Measurements from ENCODE around the gene ZG16.
"Not testable (repeated sequence)": the region's sequence is repeated elsewhere in the genome, so short reads cannot be mapped to it uniquely, and the experiment has no call there.

ZG16 gene

DNA sequence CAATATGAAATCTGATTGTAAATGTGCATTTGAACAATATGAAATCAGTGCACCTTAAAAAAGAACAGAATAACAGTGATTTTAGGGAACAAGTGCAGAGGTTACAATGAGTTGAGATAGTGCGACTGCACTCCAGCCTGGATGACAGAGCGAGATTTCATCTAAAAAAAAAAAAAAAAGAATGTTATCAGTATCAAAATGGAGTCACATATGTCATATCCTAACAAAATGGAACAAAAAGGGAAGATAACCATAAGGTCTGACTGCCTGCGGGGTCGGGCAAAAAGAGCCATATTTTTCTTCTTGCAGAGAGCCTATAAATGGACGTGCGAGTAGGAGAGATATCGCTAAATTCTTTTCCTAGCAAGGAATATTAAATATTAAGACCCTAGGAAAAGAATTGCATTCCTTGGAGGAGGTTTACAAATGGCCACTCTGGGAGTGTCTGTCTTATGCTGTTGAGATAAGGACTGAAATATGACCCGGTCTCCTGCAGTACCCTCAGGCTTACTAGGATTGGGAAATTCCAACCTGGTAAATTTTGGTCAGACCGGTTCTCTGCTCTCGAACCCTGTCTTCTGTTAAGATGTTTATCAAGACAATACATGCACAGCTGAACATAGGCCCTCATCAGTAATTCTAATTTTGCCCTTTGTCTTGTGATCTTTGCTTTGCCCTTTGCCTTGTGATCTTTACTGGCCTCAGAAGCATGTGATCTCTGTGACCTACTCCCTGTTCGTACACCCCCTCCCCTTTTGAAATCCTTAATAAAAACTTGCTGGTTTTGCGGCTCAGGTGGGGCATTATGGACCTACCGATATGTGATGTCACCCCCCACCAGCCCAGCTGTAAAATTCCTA, 5.3 kb downstream of the ZG16 start:
- not testable (repeated sequence) for DNase-seq (ENCODE audit: extremely low read depth in 1 of 2, low read depth in 1 of 2)

DNA sequence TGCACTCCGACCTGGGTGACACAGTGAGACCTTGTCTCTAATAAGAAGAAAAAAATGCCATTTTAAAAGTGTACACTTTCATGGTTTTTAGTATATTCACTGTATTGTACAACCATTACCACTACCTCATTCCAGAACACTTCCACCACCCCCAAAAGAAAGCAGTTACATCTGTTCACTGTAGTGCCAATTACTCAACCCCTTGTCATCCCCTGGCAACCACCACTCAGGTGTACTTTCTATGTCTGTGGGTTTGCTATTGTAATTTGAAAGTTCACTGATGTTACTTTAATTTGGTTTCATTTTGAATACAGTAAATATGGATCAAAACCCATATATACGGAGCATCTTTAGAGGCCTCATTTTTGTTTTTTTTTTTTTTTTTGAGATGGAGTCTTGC, 6.1 kb downstream of the ZG16 start:
- no peak for DNase-seq (ENCODE audit: extremely low read depth in 1 of 2, low read depth in 1 of 2)

DNA sequence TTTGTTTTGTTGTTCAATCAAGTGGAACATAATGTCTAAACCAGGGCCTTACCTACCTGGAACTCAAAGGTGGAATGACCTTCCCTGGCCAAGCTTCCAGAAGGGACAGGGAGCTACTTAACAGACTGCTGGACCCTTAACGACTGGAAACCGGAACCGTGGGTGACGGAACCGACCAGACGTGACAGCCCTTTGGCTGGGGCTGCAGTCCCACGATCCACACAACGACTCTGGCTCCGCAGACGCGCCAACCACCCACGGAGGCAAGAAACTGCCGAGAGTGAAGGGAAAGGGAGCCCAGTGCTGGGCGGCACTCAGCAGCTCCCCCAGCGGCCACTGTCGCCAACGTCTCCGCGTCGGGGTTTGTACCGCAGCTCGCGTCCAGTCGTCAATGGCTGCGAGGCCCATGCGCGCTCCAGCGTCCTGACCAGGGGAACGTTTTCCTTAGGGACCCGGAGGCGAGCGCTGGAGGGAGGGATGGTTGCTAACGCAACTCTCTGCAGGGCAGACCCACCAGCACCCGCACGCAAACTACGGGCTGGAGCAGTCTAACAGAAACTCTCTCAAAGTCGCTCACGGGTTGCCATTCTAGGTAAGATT, 6.9 kb downstream of the ZG16 start:
- peak; percentile 37 to 50 for DNase-seq (ENCODE audit: extremely low read depth in 1 of 2, low read depth in 1 of 2)

DNA sequence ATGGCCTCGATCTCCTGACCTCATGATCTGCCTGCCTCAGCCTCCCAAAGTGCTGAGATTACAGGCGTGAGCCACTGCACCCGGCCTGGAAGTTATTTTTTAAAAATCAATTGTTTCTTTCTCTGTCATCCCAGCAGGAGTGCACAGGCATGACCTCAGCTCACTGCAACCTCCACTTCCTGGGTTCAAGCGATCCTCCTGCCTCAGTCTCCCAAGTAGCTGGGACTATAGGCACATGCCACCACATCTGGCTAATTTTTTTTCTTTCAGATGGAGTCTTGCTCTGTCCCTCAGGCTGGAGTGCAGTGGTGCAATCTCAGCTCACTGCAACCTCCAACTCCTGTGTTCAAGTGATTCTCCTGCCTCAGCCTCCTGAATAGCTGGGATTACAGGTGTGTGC, 9.1 kb downstream of the ZG16 start:
- DNase-seq (ENCODE audit: extremely low read depth in 1 of 2, low read depth in 1 of 2) = not testable (repeated sequence)

DNA sequence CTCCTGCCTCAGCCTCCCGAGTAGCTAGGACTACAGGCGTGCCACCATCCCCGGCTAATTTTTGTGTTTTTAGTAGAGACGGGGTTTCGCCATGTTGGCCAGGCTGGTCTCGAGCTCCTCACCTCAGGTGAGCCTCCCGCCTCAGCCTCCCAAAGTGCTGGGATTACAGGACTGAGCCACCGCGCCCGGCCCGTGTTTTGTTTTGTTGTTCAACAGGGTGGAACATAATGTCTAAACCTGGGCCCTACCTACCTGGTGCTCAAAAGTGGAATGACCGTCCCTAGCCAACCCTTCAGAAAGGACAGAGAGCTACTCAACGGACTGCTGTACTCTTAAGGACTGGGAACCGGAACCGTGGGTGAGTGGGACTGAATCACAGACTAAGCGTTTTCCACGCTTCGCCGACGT, 11.7 kb downstream of the ZG16 start:
- no peak for DNase-seq (ENCODE audit: extremely low read depth in 1 of 2, low read depth in 1 of 2)

DNA sequence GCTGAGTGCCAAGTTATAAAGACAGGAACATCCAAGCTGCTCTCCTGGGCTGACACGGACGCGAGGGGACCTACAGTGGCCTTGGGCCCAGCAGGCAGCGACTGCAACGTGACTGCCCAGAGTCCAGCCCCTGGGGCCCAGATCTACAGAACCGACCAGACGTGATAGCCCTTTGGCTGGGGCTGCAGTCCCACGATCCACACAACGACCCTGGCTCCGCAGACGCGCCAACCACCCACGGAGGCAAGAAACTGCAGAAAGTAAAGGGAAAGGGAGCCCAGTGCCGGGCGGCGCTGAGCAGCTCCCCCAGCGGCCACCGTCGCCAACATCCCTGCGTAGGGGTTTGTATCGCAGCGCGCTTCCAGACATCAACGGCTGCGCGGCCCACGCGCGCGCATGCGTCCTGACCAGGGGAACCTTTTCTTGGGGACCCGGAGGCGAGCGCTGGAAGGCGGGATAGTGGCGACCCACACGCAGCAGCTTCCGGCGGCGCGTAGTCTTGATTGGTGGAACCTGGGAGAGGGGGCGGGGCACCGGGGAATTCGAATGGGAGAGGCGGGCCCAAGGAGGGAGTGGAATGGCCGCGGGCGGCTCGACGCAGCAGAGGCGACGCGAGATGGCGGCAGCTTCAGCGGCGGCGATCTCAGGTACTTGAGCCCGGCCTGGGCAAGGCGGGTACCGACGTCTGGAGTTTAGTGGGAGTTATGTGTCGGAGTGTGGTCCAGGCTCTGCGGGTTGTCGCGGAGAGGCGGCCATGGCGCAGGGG, 12.3 kb downstream of the ZG16 start, which contains the start of gene KIF22:
Gene KIF22 (plus strand): TSS at position 569 of the 766 bp plus-strand sequence. CDS start 9 bp downstream, at position 578.
- DNase-seq (ENCODE audit: extremely low read depth in 1 of 2, low read depth in 1 of 2) = peak; percentile 99 to 100

DNA sequence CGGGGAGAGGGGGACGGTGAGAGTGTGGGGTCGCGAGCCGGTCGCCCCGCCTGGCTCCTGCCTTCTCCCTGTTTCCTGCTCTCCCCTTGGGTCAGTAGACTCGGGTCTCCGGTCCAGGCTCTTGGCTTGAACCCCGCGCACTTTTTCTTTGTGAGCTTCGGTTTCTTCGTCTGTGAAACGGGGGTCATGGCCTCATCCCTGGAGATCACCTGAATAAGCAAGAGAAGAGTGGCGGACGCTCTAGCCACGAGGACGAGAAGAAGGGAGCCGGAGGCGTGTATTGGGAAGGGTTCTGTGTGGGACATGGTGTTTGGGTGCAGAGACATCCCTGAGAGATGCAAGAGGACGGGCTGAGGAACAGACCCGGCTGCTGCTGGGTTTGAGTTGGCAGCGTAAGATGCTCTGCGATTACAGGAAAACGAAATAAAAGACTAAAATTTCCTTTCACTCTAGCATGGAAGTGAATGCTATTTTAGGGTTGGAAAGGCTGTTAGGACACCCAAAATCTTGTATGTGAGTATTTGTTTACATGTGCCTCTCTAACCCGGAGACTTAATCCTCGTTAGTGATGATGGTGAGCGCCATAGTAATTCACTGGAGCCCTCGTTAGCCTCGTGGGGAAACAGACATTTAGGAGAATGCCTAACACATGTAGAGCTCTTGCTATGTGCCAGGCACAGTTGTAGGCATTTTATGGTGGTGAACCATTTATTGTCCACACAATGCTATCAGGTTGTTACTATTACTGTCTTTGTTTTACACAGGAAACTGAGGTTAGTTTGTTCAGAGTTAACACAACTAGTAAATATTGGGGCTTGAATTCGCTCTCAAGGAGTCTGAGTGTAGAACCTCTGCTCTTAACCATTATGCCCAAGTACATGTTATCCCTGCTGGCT, 13.1 kb downstream of the ZG16 start:
- DNase-seq (ENCODE audit: extremely low read depth in 1 of 2, low read depth in 1 of 2) = no peak

DNA sequence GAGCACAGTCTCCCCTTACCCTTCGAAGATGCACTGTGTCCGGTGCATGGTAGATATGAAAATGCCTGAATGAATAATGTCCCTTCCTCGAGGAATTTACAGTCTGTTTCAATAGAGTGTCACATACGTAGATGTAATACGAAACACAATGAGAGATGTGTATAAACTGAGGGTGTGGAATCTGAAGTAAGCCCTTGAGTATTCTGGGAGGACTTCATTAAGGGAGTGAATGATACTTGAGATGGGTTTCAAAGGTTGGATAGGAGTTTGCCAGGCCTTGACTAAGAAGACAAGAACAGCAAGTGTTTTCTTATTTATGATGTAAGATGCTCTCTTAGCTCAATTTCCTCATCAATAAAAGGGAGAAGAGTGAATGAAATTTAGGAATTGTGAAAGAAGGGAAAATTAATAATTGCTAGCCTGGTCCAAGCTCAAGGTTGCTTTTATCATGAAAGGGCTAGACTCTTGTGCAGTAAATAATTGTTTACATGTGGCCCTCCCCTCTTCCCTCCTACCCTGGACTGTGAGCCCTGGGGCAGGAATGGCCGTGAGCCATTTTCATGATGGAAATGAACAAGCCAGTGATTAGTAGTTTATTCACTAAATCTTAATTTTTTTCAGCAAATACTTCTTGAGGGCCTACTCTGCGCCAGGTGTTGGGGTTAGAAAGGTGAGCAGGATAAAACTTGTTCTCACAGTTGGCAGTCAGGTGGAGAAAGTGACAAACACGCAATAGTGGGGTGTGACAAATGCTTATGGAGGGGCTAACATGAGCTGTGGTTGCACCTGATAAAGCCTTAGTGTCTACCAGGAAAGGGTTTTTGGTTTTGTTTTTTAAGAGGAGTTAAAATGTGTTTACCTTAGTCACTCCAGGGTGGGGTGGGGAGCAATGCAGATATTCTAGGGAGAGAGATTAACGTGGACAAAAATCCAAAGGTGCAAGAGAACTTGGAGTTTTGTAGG, 14.1 kb downstream of the ZG16 start:
- DNase-seq (ENCODE audit: extremely low read depth in 1 of 2, low read depth in 1 of 2) = no peak

DNA sequence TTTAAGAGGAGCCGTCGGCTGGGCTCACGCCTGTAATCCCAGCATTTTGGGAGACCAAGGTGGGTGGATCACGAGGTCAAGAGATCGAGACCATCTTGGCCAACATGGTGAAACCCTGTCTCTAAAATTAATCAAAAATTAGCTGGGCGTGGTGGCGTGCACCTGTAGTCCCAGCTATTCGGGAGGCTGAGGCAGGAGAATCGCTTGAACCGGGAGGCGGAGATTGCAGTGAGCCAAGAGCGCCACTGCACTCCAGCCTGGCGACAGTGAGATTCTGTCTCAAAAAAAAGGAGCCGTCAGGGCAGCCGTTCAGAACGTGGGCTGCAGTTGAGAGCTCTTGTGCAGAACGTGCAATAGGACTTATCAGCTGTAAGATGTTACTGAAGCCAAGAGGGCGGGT, 15.1 kb downstream of the ZG16 start:
- not testable (repeated sequence) for DNase-seq (ENCODE audit: extremely low read depth in 1 of 2, low read depth in 1 of 2)

DNA sequence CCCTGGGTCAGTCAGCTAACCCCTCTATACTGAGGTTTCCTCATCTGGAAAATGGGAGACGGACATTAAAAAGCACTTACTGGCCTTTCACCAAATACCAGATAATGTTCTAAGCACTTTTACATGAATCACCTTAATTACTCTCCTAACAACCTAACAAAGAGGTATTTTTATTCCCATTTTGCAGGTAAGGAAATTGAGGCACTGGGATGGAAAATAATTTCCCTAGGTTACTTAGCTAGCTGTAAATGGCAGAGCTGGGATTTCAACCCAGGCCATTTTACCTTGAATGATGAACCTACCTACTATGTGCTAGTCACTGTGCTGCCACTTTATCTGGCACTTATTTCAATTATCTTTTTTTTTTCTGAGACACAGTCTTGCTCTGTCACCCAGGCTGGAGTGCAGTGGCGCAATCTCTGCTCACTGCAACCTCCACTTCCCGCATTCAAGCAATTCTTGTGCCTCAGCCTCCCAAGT, 16.2 kb downstream of the ZG16 start:
- DNase-seq (ENCODE audit: extremely low read depth in 1 of 2, low read depth in 1 of 2) = no peak

DNA sequence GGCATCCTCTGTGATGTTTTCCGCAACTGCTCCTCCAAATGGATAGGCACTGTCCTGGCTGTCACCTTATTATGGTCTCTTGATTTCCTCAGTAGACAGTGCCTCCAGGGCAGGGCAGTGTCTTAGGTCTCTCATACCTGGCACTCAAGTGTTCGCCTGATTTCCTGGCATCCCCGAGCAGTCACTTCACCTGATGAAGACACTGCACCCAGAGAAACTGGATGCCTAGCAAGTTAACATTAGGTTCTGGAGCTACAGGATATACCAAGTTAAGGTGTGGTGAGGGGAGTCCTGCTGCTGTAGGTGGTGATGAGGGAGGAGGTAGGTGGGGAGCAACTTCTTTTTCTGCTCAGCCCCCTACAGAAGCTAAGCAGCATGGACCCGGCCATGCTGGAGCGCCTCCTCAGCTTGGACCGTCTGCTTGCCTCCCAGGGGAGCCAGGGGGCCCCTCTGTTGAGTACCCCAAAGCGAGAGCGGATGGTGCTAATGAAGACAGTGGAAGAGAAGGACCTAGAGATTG, 24.4 kb downstream of the ZG16 start:
- no peak for DNase-seq (ENCODE audit: extremely low read depth in 1 of 2, low read depth in 1 of 2)

DNA sequence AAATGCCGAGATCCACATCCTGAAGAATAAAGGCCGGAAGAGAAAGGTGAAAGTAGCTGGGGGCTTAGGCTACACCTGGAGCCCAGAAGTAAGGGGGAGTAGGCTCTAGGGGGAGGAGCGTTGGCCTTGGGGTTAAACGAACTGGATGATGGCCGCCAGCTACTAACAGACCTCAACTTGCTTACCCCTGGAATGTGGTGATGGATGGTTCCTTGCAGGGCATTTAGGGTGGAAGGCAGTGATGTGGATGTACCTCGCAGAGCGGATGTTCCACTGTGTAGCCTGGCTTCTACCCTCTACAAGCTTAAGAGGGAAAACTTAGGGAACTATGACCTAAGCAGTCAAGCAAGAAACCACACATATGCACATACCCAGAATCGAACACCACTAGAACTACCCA, 26.0 kb downstream of the ZG16 start:
- no peak for DNase-seq (ENCODE audit: extremely low read depth in 1 of 2, low read depth in 1 of 2)

DNA sequence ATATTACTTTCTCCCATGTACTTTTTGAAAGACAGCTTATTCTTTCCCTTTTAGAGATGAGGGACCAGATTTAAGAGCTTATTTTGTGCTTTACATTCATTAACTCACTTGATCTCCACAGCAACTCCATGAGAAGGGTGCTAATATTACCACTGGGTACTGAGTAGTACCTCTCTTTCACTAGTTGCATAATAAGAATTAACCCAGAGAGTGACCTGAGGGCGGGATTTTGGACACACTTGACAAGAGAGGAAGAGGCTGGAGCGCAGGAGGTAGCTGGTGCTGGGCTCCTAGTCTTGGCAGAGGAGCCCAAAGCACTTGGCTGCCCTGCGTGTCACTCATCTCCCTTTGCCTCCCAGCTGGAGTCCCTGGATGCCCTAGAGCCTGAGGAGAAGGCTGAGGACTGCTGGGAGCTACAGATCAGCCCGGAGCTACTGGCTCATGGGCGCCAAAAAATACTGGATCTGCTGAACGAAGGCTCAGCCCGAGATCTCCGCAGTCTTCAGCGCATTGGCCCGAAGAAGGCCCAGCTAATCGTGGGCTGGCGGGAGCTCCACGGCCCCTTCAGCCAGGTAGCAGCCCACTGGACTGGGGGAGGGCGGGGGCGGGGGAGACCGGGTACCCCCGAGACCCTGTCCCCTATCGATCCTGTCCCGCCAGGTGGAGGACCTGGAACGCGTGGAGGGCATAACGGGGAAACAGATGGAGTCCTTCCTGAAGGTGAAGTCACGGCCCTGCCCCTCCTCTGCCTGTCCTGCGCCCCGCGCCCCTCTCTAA, 26.6 kb downstream of the ZG16 start:
- DNase-seq (ENCODE audit: extremely low read depth in 1 of 2, low read depth in 1 of 2) = no peak

DNA sequence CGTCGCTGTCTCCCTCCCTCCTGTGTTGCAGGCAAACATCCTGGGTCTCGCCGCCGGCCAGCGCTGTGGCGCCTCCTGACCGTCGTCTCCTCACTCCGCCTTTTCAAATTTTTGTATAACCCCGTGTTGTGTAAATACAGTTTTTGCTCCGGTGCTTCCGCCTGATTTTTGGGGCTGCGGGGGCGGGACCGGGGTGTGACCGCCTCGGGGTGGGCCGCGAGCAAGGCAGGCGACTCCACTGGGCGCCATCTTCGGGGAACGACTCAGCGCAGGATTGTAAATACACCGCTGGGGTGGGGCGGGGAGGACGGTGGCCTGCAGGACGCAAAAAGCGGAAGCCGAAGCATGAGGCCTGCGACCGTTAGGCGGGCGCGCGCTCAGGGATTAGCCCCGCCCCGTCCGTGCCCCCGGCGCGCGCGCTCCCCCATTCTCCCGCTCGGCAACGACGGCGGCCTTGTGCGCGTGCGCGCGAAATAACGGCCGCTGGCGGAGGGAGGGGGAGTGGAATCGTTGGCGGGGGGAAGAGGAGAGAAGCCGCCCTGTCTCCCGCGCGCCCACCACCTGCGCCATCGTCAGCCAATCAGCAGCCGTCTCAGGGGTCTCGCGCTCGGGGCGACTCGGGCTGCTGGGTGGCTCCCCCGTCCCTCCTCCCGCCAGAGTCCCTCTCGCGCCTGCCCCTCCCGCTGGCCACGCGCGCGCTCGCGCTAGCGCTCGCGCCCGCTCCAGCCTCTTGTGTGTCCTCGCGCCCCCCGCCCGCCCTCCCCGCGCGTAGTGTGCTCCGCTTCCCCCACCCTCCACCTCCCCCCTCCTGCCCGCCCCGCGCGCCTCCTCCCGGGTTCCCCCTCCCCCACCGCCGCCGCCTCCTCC, 27.4 kb downstream of the ZG16 start:
- DNase-seq (ENCODE audit: extremely low read depth in 1 of 2, low read depth in 1 of 2) = peak; percentile 96 to 97

DNA sequence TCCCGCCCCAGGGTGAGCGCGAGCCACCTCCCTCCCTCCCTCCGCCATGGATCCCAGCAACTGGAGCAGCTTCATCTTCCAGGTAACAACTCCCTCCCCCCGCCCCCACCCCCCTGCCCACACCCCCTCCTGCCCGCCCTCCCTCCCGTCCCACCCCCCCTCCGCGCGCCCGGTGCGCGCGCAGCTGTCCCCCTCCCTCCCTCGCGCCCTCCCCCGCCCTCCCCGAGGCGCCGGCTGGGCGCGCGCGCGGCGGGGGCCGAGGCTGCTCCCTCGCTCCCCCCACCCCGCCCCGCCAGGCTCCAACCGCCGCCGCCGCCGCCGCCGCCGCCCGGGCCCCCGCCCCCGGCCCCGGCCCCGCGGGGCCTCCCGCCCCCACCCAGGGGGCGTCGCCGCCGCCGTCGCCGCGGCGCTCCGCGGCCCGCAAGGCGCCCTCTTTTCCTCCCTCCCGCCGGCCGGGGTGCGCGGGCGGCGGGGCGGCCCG, 28.1 kb downstream of the ZG16 start, which contains the start of gene MAZ:
Gene MAZ (plus strand): TSS at position 431 of the 481 bp plus-strand sequence. CDS start 173 bp downstream, outside the sequence.
- DNase-seq (ENCODE audit: extremely low read depth in 1 of 2, low read depth in 1 of 2) = peak in 1 of 2 donors; percentile 73

DNA sequence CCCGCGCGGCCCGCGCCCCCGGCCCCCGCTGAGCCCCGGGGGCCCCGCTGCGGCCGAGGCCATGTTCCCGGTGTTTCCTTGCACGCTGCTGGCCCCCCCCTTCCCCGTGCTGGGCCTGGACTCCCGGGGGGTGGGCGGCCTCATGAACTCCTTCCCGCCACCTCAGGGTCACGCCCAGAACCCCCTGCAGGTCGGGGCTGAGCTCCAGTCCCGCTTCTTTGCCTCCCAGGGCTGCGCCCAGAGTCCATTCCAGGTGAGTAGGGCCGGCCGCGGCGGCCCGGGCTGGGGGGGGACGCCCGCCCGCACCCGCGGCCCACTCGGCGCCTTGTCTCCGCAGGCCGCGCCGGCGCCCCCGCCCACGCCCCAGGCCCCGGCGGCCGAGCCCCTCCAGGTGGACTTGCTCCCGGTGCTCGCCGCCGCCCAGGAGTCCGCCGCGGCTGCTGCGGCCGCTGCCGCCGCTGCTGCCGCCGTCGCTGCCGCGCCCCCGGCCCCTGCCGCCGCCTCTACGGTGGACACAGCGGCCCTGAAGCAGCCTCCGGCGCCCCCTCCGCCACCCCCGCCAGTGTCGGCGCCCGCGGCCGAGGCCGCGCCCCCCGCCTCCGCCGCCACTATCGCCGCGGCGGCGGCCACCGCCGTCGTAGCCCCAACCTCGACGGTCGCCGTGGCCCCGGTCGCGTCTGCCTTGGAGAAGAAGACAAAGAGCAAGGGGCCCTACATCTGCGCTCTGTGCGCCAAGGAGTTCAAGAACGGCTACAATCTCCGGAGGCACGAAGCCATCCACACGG, 28.8 kb downstream of the ZG16 start:
- no peak for DNase-seq (ENCODE audit: extremely low read depth in 1 of 2, low read depth in 1 of 2)

Measured in activated CD8-positive, alpha-beta memory T cell treated with anti-CD3 and anti-CD28 coated beads for 1 hour (primary cell).